Measurements from ENCODE around the gene RAP1GAP.

RAP1GAP gene

DNA sequence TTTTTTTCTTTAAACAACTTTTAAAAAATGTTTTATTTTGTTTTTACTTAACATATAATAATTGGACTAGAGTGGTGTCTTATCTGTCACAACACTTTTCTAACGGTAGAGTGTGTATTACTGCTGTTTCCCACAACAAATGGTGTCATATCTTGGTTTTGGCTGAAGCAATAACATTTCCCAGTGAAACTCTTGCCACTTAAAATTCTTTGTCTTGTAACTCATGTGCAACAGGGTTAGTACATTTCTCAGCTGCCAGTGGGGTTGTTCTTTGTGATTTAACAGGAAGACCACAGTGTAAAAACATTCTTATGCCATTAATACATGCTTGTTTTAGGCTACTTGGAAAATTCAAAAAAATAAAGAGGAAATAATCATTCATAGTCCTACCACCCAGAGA is 116.4 kb downstream of the RAP1GAP start:
- peaks cover 0 to 49% (median 0%) of the 10 kb centered on the region in 11 experiments; a peak in 4 of 22 replicates for H3K27me3 ChIP-seq
- H3K9ac ChIP-seq: peak overlapping the region in 5 of 11 experiments; percentile 2 to 53 (median 31); a peak in 5 of 22 replicates
- H3K9me3 ChIP-seq (replicated peaks in 1 of 11): no peaks in the 10 kb centered on the region
- H3K4me1 ChIP-seq: peaks cover 22 to 44% (median 35%) of the 10 kb centered on the region in 10 experiments
- no peaks in the 10 kb centered on the region for H3K36me3 ChIP-seq
- H3K4me2 ChIP-seq: peak overlapping the region; percentile 1 to 93 (median 76); a peak in 19 of 22 replicates
- peak overlapping the region in 9 of 11 experiments; percentile 34 to 76 (median 69); a peak in 16 of 22 replicates for H3K27ac ChIP-seq
- peak in 5 of 11 experiments; percentile 25 to 87 (median 59); a peak in 7 of 22 replicates for TF ChIP-seq Cebpa-rat (IDR thresholded peaks at IDR 0.05)
- peaks cover 0 to 4% (median 0%) of the 10 kb centered on the region in 11 experiments; a peak in 2 of 22 replicates for H4K20me1 ChIP-seq
- no peak overlapping the region for H3K4me3 ChIP-seq

DNA sequence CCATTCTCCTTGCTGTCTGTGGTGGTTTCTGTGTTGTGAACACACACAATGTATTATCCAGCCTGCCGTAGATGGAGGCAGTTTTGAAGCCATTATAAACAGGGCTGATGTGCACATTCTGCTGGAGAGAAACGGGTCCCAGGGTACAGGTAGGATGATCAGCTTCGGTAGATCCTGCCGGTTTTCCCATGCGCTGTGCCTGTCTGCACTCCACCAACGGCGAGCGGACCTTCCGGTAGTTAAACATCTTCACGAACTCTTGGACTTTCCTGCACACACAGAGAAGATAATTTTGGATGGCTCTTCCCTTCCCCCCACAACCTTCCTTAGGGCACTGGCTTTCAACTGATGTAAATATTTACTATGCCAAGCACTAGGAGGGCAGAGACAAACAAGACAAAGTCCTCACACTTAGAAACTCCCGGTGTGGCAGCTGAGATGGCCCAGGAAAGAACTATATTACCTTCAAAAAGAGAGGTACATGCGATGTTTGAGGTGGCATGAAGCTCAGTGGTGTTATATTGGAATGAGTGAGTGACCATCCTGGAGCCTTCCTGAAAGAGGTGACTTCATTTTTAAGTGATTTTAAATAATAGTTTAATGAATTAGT is 118.2 kb downstream of the RAP1GAP start:
- TF ChIP-seq Cebpa-rat (IDR thresholded peaks at IDR 0.05): no peak
- Histone ChIP-seq H3K27me3 (peaks cover 0 to 32% (median 0%) of the 10 kb centered on the region in 11 experiments; a peak in 4 of 22 replicates), H3K4me1 (peaks cover 22 to 47% (median 35%) of the 10 kb centered on the region in 10 experiments), H3K27ac (peak overlapping the region in 3 of 11 experiments; percentile 8 to 29 (median 25); a peak in 5 of 22 replicates), H4K20me1 (peaks cover 0 to 4% (median 0%) of the 10 kb centered on the region in 11 experiments; a peak in 2 of 22 replicates), H3K4me3 (no peak overlapping the region), H3K36me3 (no peaks in the 10 kb centered on the region), H3K9ac (no peak overlapping the region; a peak in 1 of 22 replicates), H3K9me3 (replicated peaks in 1 of 11) (no peaks in the 10 kb centered on the region), H3K4me2 (peak overlapping the region in 8 of 11 experiments; percentile 50 to 71 (median 57); a peak in 11 of 22 replicates)

DNA sequence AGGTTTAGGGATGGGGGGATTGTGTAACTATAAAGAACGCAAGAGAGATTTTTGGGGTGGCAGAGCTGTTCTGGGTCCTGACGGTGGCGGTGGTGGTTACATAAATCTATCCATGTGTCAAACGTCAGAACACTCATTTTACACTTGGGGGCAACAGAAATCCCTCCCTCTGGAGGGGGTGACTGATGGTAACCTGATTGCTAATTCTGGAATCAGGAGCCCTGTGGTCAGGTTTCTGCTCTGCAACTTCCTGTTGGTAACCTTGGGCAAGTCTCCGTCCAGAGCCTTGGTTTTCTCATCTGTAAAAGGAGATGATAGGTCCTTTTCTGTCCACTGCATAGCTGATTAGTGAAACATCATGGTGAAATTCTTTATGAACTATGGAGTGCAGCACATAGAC is 119.1 kb downstream of the RAP1GAP start:
- Histone ChIP-seq H3K9ac (no peak overlapping the region), H3K4me2 (peak overlapping the region in 9 of 11 experiments; percentile 20 to 71 (median 55); a peak in 16 of 22 replicates), H3K36me3 (no peaks in the 10 kb centered on the region), H3K4me1 (peaks cover 26 to 50% (median 36%) of the 10 kb centered on the region in 10 experiments), H3K27ac (peak overlapping the region in 1 of 11 experiments; percentile 3; a peak in 2 of 22 replicates), H3K27me3 (peaks cover 0 to 32% (median 0%) of the 10 kb centered on the region in 11 experiments; a peak in 4 of 22 replicates), H4K20me1 (peaks cover 0 to 4% (median 0%) of the 10 kb centered on the region in 11 experiments; a peak in 2 of 22 replicates), H3K9me3 (replicated peaks in 1 of 11) (no peaks in the 10 kb centered on the region), H3K4me3 (no peak overlapping the region)
- peak in 1 of 11 experiments; percentile 22; a peak in 1 of 22 replicates for TF ChIP-seq Cebpa-rat (IDR thresholded peaks at IDR 0.05)

DNA sequence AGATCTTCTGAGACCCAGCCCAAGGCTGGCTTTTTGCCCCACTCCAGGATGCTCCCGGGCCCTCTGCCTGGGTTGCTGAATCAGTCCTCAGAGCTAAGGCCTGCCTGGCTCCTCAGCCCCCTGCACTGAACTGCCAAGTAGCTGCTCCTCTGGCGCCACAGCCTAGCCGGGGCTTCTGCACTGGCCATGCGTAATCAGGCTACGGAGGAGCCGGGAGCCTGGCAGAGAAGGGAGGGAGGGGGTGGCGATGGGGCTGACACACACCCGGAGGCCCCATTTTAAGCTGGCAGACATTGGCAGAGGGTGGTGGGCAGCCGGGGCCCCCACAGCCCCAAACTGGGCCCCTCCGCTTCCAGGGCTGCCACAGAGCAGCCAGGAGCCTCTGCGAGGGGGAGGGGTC is 121.3 kb downstream of the RAP1GAP start:
- no peak overlapping the region for H3K9ac ChIP-seq
- H3K27me3 ChIP-seq: peaks cover 0 to 21% (median 0%) of the 10 kb centered on the region in 11 experiments; a peak in 4 of 22 replicates
- H3K4me1 ChIP-seq: peaks cover 16 to 57% (median 44%) of the 10 kb centered on the region in 10 experiments
- H3K4me2 ChIP-seq: no peak overlapping the region
- H3K27ac ChIP-seq: no peak overlapping the region; a peak in 1 of 22 replicates
- no peak overlapping the region for H3K4me3 ChIP-seq
- no peaks in the 10 kb centered on the region for H3K9me3 ChIP-seq (replicated peaks in 1 of 11)
- no peaks in the 10 kb centered on the region for H4K20me1 ChIP-seq
- TF ChIP-seq Cebpa-rat (IDR thresholded peaks at IDR 0.05): no peak
- H3K36me3 ChIP-seq: no peaks in the 10 kb centered on the region
